ENCODE measurements around the gene OR7D4. TPM values are rescaled to one million over a fixed set of nuclear protein-coding genes. Genes with fewer than 3 reads are reported as not detected.

Gene OR7D4
- total RNA-seq, 1 experiment from 2014 or later = not detected

GRCh38 chr19:9165261-9165660, 54.1 kb downstream of the OR7D4 start:
- no peak for ATAC-seq
- intact Hi-C loops (cut with micrococcal nuclease; ENCODE audit: unreplicated experiment) (no loop called here), in situ Hi-C loops (cut with HindIII; ENCODE audit: low pct_unique_long_range_greater_than_20kb, low sequenced_read_pairs) (no loop called here)
- ChIA-PET POLR2A (no interaction called here), CTCF (no interaction called here)
- Histone ChIP-seq H3K4me3 (ENCODE audit: low read depth in 2 of 2, low read length in 2 of 2) (no peak overlapping the region), H3K27ac (ENCODE audit: low read length) (no peak overlapping the region), H3K9me3 (ENCODE audit: control insufficient read depth, insufficient read depth, low read depth, low read length) (peaks cover 12% of the 10 kb centered on the region; the same call in 1 of the 2 replicates), H3K27me3 (ENCODE audit: control insufficient read depth, insufficient read depth, low read length) (no peaks in the 10 kb centered on the region), H3K36me3 (ENCODE audit: control insufficient read depth, insufficient read depth, low read length) (peaks cover 16% of the 10 kb centered on the region), H3K4me1 (ENCODE audit: control insufficient read depth, insufficient read depth, low read length) (no peaks in the 10 kb centered on the region)
- DNase-seq (ENCODE audit: low read depth, low spot score) = no peak
- no peak for TF ChIP-seq POLR2AphosphoS5 (IDR thresholded peaks at IDR 0.05; ENCODE audit: low read depth, low read length)
- TF ChIP-seq, protein P1, sequence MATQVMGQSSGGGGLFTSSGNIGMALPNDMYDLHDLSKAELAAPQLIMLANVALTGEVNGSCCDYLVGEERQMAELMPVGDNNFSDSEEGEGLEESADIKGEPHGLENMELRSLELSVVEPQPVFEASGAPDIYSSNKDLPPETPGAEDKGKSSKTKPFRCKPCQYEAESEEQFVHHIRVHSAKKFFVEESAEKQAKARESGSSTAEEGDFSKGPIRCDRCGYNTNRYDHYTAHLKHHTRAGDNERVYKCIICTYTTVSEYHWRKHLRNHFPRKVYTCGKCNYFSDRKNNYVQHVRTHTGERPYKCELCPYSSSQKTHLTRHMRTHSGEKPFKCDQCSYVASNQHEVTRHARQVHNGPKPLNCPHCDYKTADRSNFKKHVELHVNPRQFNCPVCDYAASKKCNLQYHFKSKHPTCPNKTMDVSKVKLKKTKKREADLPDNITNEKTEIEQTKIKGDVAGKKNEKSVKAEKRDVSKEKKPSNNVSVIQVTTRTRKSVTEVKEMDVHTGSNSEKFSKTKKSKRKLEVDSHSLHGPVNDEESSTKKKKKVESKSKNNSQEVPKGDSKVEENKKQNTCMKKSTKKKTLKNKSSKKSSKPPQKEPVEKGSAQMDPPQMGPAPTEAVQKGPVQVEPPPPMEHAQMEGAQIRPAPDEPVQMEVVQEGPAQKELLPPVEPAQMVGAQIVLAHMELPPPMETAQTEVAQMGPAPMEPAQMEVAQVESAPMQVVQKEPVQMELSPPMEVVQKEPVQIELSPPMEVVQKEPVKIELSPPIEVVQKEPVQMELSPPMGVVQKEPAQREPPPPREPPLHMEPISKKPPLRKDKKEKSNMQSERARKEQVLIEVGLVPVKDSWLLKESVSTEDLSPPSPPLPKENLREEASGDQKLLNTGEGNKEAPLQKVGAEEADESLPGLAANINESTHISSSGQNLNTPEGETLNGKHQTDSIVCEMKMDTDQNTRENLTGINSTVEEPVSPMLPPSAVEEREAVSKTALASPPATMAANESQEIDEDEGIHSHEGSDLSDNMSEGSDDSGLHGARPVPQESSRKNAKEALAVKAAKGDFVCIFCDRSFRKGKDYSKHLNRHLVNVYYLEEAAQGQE (IDR thresholded peaks at IDR 0.05; ENCODE audit: insufficient read depth in 1 of 2, low read depth in 2 of 2, low read length in 1 of 2) = no peak
- no peak for TF ChIP-seq TCF7L2 (IDR thresholded peaks at IDR 0.05; ENCODE audit: low read depth, low read length)
- no peak for TF ChIP-seq SIN3A (IDR thresholded peaks at IDR 0.05; ENCODE audit: borderline replicate concordance, insufficient read depth, low read depth, low read length)
- TF ChIP-seq, protein P2, sequence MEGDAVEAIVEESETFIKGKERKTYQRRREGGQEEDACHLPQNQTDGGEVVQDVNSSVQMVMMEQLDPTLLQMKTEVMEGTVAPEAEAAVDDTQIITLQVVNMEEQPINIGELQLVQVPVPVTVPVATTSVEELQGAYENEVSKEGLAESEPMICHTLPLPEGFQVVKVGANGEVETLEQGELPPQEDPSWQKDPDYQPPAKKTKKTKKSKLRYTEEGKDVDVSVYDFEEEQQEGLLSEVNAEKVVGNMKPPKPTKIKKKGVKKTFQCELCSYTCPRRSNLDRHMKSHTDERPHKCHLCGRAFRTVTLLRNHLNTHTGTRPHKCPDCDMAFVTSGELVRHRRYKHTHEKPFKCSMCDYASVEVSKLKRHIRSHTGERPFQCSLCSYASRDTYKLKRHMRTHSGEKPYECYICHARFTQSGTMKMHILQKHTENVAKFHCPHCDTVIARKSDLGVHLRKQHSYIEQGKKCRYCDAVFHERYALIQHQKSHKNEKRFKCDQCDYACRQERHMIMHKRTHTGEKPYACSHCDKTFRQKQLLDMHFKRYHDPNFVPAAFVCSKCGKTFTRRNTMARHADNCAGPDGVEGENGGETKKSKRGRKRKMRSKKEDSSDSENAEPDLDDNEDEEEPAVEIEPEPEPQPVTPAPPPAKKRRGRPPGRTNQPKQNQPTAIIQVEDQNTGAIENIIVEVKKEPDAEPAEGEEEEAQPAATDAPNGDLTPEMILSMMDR (IDR thresholded peaks at IDR 0.05) = no peak
- no TSS peak for BruUV-seq (replicated peaks)

GRCh38 chr19:9161427-9161826, 58.0 kb downstream of the OR7D4 start:
- Histone ChIP-seq H3K4me1 (ENCODE audit: control insufficient read depth, insufficient read depth, low read length) (no peaks in the 10 kb centered on the region), H3K27me3 (ENCODE audit: control insufficient read depth, insufficient read depth, low read length) (no peaks in the 10 kb centered on the region)

More at GRCh38 chr19:9161427-9161826, 58.0 kb downstream of the OR7D4 start:
- POLR2A ChIA-PET = no interaction called here
- intact Hi-C loops (cut with micrococcal nuclease; ENCODE audit: unreplicated experiment) = no loop called here
- ATAC-seq (no peak), DNase-seq (ENCODE audit: low read depth, low spot score) (no peak)
- in situ Hi-C loops (cut with HindIII; ENCODE audit: low pct_unique_long_range_greater_than_20kb, low sequenced_read_pairs) = no loop called here
- Histone ChIP-seq H3K4me3 (ENCODE audit: low read depth in 2 of 2, low read length in 2 of 2) (no peak overlapping the region), H3K36me3 (ENCODE audit: control insufficient read depth, insufficient read depth, low read length) (peaks cover 23% of the 10 kb centered on the region), H3K27ac (ENCODE audit: low read length) (no peak overlapping the region), H3K9me3 (ENCODE audit: control insufficient read depth, insufficient read depth, low read depth, low read length) (peaks cover 12% of the 10 kb centered on the region; the same call in 1 of the 2 replicates)
- no TSS peak for BruUV-seq (replicated peaks)
- TF ChIP-seq, protein P1 (IDR thresholded peaks at IDR 0.05; ENCODE audit: insufficient read depth in 1 of 2, low read depth in 2 of 2, low read length in 1 of 2) = no peak
- TF ChIP-seq POLR2AphosphoS5 (IDR thresholded peaks at IDR 0.05; ENCODE audit: low read depth, low read length) (no peak), TCF7L2 (IDR thresholded peaks at IDR 0.05; ENCODE audit: low read depth, low read length) (no peak), SIN3A (IDR thresholded peaks at IDR 0.05; ENCODE audit: borderline replicate concordance, insufficient read depth, low read depth, low read length) (no peak)
- TF ChIP-seq, protein P2 (IDR thresholded peaks at IDR 0.05) = no peak
- CTCF ChIA-PET = no interaction called here
